ENCODE measurements around the gene SDR42E2.

DNA sequence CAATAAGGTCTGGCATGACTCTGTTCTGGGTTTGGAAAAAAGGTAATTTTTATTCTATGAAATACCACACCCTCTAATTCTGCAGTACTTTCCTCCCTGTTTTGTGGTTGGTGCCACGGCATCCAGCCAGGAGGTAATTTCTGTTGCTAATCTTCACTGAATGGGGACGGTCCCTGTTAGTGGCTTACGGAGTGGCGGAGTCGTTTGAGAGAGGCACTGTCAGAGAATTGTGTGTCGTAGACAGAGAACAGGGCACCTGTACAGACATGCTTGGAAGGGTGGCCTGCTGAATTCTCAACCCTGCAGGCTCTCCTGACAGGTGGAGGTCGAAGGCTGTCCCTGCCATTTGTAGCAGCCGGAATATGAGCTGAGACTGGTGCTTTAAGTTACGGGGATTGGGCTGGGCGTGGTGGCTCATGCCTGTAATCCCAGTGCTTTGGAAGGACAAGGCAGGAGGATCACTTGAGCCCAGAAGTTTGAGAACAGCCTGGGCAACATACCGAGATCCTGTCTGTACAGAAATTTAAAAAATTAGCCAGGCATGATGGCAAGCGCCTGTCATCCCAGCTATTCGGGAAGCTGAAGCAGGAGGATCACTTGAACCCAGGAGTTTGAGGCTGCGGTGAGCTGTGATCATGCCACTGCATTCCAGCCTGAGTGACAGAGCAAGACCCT, 77.0 kb downstream of the SDR42E2 start:
- TF ChIP-seq CTCF (IDR thresholded peaks at IDR 0.05): no peak
- no peak for TF ChIP-seq POLR2AphosphoS5 (IDR thresholded peaks at IDR 0.05)

All from esophagus muscularis mucosa (tissue), 3 donors.